SU-DHL-6 (cell line): ENCODE data around the gene MAGEB17.

Experiments
- CTCF ChIP-seq: fragments of 200-600 bp; sonication (generic); IDR thresholded peaks from one replicate; pipeline ENCODE4 v1.5.1; 2017; ENCODE audit warnings: antibody characterized with exemption, mild to moderate bottlenecking, low read length, moderate library complexity; ENCODE audit not compliant: insufficient read depth, poor library complexity, severe bottlenecking
- EZH2phosphoT487 ChIP-seq: fragments of 200-600 bp; sonication (generic), shearing (Covaris generic); conservative IDR thresholded peaks from 2 replicates; pipeline ENCODE4 v1.6.1; 2018; ENCODE audit warnings: mild to moderate bottlenecking, antibody characterized with exemption, low read length, moderate library complexity, mixed read lengths

GRCh38 chrX:16208601-16209000, 41.3 kb downstream of the MAGEB17 start:
- no peak for TF ChIP-seq CTCF
- TF ChIP-seq EZH2phosphoT487: no peak
